AG10803 (cell line): ENCODE results near the gene POMT1.

Experiments
- DNase-seq: peaks from one replicate; pipeline ENCODE4 v3.0.0; 2010; ENCODE audit warnings: low read depth
- H3K4me3 ChIP-seq: 2 replicates; pipeline ENCODE4 v1.5.1; 2011; ENCODE audit warnings: mild to moderate bottlenecking, low read length, control low read depth
- TF ChIP-seq, protein P1 (sequence below): conservative IDR thresholded peaks from 2 replicates; pipeline ENCODE4 v1.5.1; 2011; ENCODE audit warnings: mild to moderate bottlenecking, low read length, control low read depth, inconsistent platforms

Gene POMT1

DNA sequence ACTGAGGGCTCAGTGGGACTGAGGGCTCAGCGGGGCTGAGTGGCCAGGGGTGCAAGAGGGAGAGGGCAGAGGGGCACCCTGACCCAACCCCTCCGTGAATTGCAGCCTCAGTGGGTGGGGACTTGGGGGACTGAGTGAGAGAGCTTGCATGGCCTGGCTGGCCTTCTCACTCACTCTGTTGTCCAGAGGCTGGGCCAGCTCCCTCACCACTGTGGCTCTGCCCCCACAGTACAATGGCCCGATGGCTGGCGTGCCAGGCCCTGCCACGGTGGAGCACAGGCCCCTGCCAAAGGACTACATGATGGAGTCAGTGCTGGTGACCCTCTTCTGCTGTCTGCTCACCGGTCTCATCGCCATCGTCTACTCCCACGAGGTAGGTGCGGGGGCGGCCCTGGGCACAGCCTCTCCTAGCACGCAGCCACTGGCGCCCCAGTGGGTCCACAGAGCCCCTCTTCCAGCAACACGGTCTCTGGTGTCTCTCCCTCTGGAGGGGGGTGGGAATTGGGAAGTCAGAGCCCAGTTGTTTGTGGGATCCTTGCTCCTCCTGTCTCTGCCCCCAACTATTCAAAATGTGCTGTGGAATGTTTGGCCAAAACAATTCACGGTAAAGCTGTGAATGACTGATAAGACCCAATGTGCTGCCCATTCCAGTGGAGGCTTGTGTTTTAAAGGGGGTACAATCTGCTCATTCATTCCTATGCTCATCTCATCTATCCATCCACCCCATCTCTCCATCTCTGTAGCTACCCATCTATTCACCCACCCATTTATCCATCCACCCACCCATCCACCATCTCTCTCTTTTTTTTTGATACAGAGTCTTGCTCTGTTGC lies 53.3 kb downstream of the POMT1 start:
- TF ChIP-seq, protein P1, sequence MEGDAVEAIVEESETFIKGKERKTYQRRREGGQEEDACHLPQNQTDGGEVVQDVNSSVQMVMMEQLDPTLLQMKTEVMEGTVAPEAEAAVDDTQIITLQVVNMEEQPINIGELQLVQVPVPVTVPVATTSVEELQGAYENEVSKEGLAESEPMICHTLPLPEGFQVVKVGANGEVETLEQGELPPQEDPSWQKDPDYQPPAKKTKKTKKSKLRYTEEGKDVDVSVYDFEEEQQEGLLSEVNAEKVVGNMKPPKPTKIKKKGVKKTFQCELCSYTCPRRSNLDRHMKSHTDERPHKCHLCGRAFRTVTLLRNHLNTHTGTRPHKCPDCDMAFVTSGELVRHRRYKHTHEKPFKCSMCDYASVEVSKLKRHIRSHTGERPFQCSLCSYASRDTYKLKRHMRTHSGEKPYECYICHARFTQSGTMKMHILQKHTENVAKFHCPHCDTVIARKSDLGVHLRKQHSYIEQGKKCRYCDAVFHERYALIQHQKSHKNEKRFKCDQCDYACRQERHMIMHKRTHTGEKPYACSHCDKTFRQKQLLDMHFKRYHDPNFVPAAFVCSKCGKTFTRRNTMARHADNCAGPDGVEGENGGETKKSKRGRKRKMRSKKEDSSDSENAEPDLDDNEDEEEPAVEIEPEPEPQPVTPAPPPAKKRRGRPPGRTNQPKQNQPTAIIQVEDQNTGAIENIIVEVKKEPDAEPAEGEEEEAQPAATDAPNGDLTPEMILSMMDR: no peak
- no peak for DNase-seq
- no peak overlapping the region for H3K4me3 ChIP-seq

DNA sequence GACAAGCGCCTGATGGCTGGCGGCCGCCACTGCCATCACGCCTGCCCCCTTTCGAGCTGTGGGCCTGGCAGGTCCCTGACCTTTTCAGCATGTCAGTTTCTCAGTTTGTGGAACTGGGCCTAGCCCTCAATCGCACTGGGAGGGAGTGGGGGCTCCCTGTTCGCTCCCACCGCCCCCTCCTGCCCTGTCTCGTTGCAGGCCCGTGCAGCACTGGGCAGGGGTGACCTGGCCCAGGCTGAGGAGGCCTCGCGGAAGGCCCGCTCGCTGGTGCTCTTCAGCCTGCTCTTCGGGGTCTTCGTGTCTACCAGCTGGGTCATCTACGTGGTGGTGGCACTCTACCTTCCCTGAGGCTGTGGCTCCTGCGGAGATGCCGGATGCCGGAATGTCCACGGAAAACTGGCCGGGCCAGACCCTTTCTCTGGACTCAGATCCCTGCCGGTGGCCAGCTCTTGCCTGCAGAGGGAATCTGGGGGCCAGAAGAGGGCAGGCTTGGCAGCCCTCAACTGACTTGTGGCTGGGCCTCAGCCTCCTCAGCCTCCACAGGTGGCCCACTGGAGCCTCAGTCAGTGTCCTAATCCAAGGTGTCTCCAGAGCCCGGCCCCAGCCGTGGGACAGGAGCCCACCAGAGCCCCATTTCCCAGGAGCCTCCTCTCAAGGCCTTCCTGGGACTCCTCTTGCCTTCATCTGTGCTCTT lies 55.3 kb downstream of the POMT1 start:
- no peak for DNase-seq
- TF ChIP-seq, protein P1: no peak
- H3K4me3 ChIP-seq: no peak overlapping the region

DNA sequence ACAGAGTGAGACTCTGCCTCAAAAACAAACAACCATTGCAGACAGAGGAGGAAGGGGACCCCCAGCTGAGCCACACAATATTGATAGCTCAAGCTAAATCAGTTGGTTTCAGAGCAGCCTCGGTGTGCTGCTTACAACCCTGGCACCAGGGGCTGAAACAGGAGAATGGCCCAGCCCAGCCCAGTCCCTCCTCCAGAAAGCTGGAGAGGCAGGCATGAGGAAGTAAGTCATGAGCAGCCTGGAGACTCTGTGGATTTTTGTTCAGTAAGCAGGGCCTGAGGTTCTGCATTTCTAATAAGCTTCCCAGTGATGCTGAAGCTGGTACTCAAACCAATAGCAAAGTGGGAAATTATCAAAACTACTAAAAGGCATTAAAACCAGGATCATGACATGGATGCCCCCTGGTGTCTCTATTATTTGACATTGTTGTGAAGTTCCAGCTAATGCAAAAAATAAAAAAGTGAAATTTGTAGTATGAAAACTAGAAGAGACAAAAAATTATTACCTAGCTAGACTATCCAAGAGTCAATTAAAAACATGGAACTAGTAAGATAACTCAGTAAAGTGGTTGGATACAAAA lies 56.8 kb downstream of the POMT1 start:
- no peak for DNase-seq
- TF ChIP-seq, protein P1: no peak
- no peak overlapping the region for H3K4me3 ChIP-seq

DNA sequence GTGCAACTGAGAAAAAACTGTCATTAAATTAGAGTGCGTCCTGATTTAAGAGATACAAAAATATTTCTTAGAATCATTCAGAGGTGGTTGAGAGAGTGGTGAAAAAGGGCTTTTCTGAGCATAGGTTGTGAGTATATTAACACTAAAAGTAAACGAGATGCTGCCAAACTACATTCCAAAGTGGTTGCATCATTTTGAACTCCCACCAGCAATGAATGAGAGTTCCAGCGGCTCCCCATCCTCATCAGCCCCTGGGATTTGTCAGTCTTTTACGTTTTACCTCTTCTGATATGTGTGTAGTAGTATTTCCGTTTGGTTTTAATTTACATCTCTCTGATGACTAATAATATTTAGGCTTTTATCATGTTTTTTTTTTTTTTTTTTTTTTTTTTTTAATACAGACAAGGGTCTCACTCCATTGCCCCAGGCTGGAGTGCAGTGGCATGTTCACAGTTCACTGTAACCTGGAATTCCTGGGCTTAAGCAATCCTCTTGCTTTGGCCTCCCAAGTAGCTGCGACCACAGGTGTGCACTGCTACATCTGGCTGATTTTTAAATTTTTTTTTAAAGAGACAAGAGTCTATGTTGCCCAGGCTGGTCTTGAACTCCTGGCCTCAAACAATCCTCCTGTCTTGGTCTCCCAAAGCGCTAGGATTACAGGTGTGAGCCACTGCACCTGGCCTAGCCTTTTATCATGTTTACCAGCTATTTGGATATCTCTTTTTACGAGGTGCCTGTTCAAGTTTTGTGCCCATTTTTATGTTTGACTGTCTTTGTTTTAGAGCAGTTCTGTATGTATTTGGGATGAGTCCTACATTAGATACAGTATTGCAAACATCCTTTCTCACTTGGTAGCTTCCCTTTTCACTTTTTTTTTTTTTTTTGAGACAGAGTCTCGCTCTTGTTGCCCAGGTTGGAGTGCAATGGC lies 59.6 kb downstream of the POMT1 start:
- no peak overlapping the region for H3K4me3 ChIP-seq
- TF ChIP-seq, protein P1: no peak
- DNase-seq: no peak

DNA sequence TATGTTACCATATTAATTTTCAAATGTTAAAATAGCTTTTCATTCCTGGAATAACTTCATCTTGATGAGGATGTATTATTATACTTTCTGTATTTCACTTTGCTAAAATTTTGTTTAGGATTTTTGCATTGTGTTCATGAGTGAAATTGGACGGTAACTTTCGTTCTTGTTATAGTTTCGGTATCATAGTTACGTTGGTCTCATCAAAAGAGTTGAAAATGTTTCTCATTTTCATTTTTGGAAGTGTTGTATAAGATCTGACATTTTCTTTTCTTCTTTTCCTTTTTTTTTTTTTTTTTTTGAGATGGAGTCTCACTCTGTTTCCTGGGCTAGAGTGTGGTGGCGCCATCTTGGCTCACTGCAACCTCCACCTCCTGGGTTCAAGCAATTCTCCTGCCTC lies 62.7 kb downstream of the POMT1 start:
- TF ChIP-seq, protein P1: no peak
- no peak for DNase-seq
- H3K4me3 ChIP-seq: no peak overlapping the region

DNA sequence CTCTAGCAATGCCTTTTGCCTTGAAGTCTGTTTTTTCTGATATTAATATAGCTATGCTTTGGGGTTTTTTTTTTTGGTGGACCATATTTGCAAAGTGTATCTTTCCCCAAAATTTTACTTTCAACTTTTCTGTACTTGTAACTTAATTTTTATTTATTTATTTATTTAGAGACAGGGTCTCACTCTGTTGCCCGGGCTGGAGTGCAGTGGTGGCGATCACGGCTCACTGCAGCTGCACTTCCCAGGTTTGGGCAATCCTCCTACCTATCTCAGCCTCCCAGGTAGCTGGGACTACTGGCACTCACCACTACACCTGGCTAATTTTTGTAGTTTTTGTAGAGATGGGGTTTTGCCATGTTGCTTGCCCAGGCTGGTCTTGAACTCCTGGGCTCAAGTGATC lies 63.4 kb downstream of the POMT1 start:
- no peak for DNase-seq
- H3K4me3 ChIP-seq: no peak overlapping the region
- TF ChIP-seq, protein P1: no peak
